B cell (primary cell): Measurements from ENCODE around the gene NTRK2.

ENCODE experiments used
- EZH2 ChIP-seq: IDR thresholded peaks from 2 replicates; pipeline ENCODE4 v1.6.1; 2012; ENCODE audit warnings: borderline replicate concordance, low read depth, mild to moderate bottlenecking, moderate library complexity, low read length; ENCODE audit not compliant: insufficient read depth, poor library complexity, severe bottlenecking
- TF ChIP-seq, protein P1 (sequence below): fragments of 200-600 bp; IDR thresholded peaks from one replicate; pipeline ENCODE4 v1.8.0; 2022; ENCODE audit warnings: antibody characterized with exemption, mild to moderate bottlenecking

- TF ChIP-seq EZH2 = no peak
- TF ChIP-seq, protein P1, sequence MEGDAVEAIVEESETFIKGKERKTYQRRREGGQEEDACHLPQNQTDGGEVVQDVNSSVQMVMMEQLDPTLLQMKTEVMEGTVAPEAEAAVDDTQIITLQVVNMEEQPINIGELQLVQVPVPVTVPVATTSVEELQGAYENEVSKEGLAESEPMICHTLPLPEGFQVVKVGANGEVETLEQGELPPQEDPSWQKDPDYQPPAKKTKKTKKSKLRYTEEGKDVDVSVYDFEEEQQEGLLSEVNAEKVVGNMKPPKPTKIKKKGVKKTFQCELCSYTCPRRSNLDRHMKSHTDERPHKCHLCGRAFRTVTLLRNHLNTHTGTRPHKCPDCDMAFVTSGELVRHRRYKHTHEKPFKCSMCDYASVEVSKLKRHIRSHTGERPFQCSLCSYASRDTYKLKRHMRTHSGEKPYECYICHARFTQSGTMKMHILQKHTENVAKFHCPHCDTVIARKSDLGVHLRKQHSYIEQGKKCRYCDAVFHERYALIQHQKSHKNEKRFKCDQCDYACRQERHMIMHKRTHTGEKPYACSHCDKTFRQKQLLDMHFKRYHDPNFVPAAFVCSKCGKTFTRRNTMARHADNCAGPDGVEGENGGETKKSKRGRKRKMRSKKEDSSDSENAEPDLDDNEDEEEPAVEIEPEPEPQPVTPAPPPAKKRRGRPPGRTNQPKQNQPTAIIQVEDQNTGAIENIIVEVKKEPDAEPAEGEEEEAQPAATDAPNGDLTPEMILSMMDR = no peak
Observed at GRCh38 chr9:84652496-84653120, 16.9 kb upstream of the NTRK2 start.
